Activated naive CD8-positive, alpha-beta T cell (primary cell): ENCODE measurements around the gene ARRB1.

Source experiments
- H3K27ac Mint-ChIP-seq: one replicate; pipeline ENCODE4 v1.8.0; 2021; ENCODE audit warnings: mixed read lengths
- H3K27me3 Mint-ChIP-seq: one replicate; pipeline ENCODE4 v1.8.0; 2021; ENCODE audit warnings: mixed read lengths
- H3K36me3 Mint-ChIP-seq: one replicate; pipeline ENCODE4 v1.8.0; 2021; ENCODE audit warnings: mixed read lengths
- H3K4me1 Mint-ChIP-seq: one replicate; pipeline ENCODE4 v1.8.0; 2021; ENCODE audit warnings: low read depth, mixed read lengths
- H3K4me3 Mint-ChIP-seq: one replicate; pipeline ENCODE4 v1.8.0; 2021; ENCODE audit warnings: mild to moderate bottlenecking, mixed read lengths
- H3K9me3 Mint-ChIP-seq: one replicate; pipeline ENCODE4 v1.8.0; 2021; ENCODE audit warnings: low read depth, mixed read lengths

The ARRB1 gene

DNA sequence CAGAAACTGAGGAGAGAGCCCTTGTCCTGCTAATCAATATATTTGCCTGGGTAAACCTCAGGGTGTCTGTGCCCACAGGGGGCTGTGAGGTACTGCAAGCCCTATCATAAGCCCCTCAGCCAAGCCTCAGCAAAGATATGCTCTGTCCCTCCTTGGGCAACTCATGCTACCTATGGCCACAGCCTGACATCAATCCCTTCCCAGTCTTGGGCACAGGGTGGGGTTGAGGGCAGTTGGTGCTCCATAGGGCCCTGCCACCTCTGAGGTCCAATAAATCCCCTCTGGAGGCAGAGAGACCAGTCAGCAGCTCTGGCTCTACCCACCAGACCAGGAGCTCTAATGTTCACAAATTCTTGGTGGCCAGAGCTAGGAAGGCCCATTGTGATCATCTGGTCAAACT lies 87.1 kb downstream of the ARRB1 start:
- H3K27ac Mint-ChIP-seq, result peak overlapping the region; percentile 41
- no peak overlapping the region for H3K4me3 Mint-ChIP-seq
- H3K9me3 Mint-ChIP-seq, result no peaks in the 10 kb centered on the region
- no peaks in the 10 kb centered on the region for H3K27me3 Mint-ChIP-seq
- peaks cover 3% of the 10 kb centered on the region for H3K36me3 Mint-ChIP-seq
- H3K4me1 Mint-ChIP-seq, result peaks cover 58% of the 10 kb centered on the region

DNA sequence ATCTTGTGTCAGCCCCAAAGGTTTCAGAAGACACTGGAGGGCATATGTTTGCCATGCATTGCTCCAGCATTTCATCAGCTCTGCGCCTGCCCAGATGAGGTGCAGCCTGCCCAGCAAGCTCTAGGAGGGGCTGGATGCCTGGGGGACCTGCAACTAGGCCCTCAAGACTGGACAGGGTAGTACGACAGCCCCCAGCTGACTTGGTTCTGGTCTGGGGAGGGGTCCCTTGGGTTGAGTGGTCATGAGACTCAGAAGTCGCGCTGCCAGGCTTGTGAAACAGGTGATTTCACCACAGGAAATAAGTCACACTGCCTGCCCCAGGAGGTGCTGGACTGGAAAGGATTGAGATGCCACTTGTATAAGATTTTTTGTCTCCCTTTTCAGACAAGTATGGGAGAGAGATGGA lies 87.5 kb downstream of the ARRB1 start:
- Mint-ChIP-seq H3K27ac (peak overlapping the region; percentile 41), H3K27me3 (no peaks in the 10 kb centered on the region), H3K9me3 (no peaks in the 10 kb centered on the region), H3K4me1 (peaks cover 58% of the 10 kb centered on the region), H3K4me3 (no peak overlapping the region), H3K36me3 (peaks cover 3% of the 10 kb centered on the region)

DNA sequence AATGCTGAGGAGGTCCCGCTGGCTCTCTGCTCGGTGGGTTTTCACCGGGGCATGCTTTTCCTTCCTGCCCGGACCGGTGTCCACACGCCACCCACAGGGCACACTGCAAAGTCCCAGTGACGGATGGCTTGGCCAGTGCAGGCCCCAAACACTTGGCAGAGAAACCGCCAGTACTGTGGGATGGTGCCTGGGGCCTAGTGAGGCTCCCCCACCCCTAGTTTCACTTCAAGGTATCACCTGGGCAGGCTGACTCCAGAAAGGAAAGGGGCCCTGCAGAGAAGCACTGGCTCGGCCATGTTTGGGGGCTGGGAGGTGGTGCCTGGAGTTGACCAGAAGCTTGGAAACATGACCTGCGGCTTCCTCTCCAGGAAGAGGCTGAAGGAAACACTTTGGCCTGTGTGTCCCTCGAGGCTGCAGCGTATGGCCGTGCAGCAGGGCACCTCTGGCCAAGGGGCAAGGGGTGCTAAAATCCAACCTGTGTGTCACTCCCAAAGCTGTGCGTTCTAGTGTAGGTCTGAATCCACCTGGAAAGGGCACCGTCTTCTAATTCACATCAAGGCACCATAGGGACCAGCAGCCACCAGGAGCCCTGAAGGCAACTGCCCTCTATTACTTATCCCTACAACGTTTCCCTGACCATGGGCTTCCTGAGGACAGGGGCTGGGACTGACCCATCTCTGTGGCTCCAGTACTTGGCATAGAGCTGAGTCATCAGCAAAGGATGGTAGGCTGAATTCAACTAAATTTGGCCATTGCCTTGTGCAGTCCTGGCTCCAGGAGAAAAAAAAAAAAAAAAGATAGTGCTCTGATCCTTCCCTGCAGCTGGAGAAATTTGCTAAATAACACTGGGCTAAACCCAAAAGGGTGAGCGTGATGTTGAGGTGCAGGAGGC lies 88.3 kb downstream of the ARRB1 start:
- H3K27ac Mint-ChIP-seq, result peak overlapping the region; percentile 41
- H3K4me3 Mint-ChIP-seq, result no peak overlapping the region
- no peaks in the 10 kb centered on the region for H3K9me3 Mint-ChIP-seq
- peaks cover 3% of the 10 kb centered on the region for H3K36me3 Mint-ChIP-seq
- peaks cover 61% of the 10 kb centered on the region for H3K4me1 Mint-ChIP-seq
- no peaks in the 10 kb centered on the region for H3K27me3 Mint-ChIP-seq

DNA sequence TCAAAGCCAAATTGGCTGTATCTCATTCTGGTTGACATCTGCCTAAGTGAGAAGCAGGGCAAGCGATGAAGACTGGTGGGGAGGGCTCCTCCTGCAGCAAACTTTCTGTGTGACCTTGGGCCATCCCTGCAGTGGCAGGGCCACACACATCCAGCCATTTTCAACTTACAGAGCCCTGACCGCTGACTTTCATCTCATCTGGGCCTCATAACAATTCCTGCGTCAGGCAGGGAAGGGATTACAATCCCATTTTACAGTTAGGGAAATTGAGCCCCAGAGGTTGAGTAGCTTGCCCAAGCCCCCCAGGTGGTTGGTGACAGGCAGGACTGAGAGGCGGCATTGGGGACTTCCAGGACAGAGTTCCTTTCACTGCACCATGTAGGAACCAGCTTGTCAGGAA lies 89.0 kb downstream of the ARRB1 start:
- Mint-ChIP-seq H3K27ac (no peak overlapping the region), H3K4me1 (peaks cover 58% of the 10 kb centered on the region), H3K9me3 (no peaks in the 10 kb centered on the region), H3K27me3 (no peaks in the 10 kb centered on the region), H3K4me3 (no peak overlapping the region), H3K36me3 (no peaks in the 10 kb centered on the region)

DNA sequence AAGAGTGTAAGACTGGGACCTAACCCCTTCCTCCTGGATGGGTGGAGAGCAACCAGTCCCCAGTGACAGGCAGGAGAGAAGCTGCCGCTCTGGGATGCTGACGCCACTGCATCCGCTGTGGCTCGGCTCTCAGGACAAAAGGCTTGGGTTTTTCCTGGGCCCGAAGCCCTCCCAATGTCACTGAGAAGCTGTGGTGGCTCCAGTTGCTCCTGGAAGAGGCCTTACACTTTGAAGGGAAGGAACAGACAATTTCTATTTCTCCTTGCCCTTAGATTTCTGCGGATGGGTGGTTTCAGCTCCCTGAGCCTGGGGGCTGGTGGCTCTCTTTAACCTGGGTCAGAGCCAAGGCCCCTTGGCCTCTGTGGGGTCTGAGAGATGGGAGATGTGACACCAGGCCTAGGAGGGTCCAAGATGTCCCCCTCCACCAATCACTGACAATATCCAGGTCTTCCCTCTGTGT lies 89.5 kb downstream of the ARRB1 start:
- H3K27ac Mint-ChIP-seq, result no peak overlapping the region
- H3K4me3 Mint-ChIP-seq, result no peak overlapping the region
- peaks cover 55% of the 10 kb centered on the region for H3K4me1 Mint-ChIP-seq
- no peaks in the 10 kb centered on the region for H3K36me3 Mint-ChIP-seq
- H3K9me3 Mint-ChIP-seq, result no peaks in the 10 kb centered on the region
- no peaks in the 10 kb centered on the region for H3K27me3 Mint-ChIP-seq

DNA sequence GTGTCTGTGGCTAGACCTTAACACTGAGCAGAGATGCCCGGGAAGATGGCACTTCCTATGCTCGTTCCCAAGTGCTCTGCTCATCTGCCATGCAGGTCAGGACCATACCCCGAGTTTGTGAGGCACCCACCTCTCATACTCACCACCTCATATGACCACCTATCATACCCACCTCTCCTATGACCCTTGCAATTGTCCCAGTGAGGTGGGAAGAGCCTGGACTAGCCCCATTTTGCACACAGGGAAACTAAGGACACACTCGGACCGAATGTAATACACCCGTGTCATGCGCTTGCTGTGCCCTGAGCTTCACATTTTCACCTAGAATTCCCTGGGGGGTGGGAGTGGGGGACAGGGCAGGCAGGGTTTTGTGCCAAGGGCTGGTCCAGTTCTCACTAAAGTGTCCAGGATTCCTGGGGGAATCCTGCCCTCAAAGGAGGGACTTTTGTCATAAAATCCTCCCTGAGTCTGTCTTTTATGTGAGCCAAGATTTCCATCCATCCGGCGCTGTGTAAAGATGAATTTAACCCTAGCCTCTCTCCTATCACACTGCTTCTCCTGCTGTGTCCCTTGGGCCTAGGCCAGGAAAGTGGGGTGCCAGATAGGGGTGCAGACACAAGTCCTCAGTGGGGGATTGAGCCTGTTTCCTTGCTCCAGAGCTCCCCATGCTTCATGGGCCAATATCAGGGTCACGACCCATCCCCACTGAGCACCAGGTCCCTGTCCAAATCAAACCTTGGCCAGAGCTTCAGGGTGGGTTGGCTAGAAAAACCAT lies 90.9 kb downstream of the ARRB1 start:
- Mint-ChIP-seq H3K27ac (peak overlapping the region; percentile 81), H3K4me3 (peak overlapping the region; percentile 65), H3K4me1 (peaks cover 55% of the 10 kb centered on the region), H3K9me3 (no peaks in the 10 kb centered on the region), H3K36me3 (no peaks in the 10 kb centered on the region), H3K27me3 (no peaks in the 10 kb centered on the region)

DNA sequence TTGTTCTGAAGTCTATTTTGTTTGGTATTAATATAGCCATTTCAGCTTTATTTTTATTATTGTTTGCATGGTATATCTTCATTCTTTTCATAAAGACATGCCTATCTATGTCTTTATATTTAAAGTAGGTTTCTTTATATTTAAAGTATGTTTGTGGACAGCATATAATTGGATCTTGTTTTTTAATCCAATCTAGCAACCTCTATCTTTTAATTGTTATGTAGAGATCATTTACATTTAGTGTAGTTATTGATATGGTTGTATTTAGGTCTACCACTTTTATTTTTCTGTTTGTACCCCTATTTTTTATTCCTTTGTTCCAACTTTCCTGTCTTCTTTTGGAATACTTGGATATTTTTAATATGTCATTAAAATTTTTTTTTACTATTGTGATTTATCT lies 97.1 kb downstream of the ARRB1 start:
- H3K27ac Mint-ChIP-seq, result no peak overlapping the region
- no peaks in the 10 kb centered on the region for H3K27me3 Mint-ChIP-seq
- H3K4me1 Mint-ChIP-seq, result peaks cover 3% of the 10 kb centered on the region
- H3K36me3 Mint-ChIP-seq, result no peaks in the 10 kb centered on the region
- no peaks in the 10 kb centered on the region for H3K9me3 Mint-ChIP-seq
- H3K4me3 Mint-ChIP-seq, result no peak overlapping the region

DNA sequence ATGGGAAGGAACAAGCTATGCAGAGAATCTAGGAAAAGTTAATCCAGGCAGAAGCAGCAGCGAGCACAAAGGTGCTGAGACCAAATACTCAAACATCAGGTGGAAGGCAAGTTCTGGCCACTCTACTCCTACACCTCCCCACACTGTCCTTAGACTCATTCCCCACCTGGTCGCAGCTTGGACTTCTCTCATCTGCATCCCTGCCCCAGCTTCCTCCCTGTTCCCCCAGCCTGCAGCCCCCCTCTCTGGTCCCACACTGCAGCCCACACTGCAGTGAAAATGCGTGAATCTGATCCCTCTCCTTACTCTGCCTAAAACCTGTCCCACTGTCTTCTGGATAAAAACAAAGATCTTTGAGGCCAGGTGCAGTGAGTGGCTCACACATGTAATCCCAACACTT lies 101.8 kb downstream of the ARRB1 start:
- Mint-ChIP-seq H3K4me3 (no peak overlapping the region), H3K36me3 (no peaks in the 10 kb centered on the region), H3K27ac (no peak overlapping the region), H3K9me3 (no peaks in the 10 kb centered on the region), H3K4me1 (peaks cover 3% of the 10 kb centered on the region), H3K27me3 (no peaks in the 10 kb centered on the region)

DNA sequence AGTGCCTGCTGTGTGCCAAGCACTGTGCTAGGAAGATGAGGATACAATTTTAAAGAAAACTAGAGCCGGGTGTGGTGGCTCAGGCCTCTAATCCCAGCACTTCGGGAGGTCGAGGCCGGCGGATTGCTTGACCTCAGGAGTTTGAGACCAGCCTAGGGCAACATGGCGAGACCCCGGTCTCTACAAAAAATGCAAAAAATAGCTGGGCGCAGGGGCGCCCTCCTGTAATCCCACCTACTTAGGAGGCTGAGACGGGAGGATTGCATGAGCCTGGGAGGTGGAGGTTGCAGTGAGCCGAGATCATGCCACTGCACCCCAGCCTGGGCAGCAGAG lies 102.6 kb downstream of the ARRB1 start:
- Mint-ChIP-seq H3K9me3 (no peaks in the 10 kb centered on the region), H3K4me1 (peaks cover 3% of the 10 kb centered on the region), H3K4me3 (no peak overlapping the region), H3K27ac (no peak overlapping the region), H3K27me3 (no peaks in the 10 kb centered on the region), H3K36me3 (no peaks in the 10 kb centered on the region)

DNA sequence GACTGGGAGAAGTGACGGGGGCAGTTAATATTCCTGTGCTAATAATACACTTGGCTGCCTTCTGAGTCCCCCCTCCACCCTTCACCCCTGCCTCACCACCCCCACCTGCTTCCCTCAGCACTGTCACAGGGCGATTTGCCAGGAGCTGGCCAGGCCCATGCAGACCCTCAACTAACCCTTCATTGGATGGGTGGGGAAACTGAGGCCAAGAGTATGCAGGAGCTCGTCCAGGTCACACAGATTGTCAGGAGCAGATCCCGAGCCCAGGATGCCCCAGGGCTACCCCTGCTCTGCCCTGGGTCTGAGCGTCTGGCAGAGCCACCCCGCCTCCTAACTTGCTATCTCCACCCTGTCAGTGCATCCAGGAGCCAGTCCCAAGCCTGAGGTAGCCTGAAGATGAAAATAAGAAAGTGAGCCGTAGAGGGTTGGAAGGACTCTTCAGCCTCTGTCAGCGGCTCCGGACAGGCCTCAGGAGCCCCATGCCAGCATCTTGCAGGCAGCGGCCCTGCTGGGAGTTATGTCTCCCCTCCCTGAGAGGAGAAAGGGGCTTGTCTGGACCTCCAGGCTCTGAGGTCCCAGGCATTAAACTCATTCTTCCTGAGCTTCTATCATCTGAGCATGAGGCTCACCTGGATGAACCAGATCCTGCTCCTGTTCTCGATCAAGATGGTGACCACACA lies 104.7 kb downstream of the ARRB1 start:
- no peak overlapping the region for H3K4me3 Mint-ChIP-seq
- peaks cover 8% of the 10 kb centered on the region for H3K4me1 Mint-ChIP-seq
- H3K27ac Mint-ChIP-seq, result no peak overlapping the region
- no peaks in the 10 kb centered on the region for H3K9me3 Mint-ChIP-seq
- peaks cover 10% of the 10 kb centered on the region for H3K27me3 Mint-ChIP-seq
- no peaks in the 10 kb centered on the region for H3K36me3 Mint-ChIP-seq

DNA sequence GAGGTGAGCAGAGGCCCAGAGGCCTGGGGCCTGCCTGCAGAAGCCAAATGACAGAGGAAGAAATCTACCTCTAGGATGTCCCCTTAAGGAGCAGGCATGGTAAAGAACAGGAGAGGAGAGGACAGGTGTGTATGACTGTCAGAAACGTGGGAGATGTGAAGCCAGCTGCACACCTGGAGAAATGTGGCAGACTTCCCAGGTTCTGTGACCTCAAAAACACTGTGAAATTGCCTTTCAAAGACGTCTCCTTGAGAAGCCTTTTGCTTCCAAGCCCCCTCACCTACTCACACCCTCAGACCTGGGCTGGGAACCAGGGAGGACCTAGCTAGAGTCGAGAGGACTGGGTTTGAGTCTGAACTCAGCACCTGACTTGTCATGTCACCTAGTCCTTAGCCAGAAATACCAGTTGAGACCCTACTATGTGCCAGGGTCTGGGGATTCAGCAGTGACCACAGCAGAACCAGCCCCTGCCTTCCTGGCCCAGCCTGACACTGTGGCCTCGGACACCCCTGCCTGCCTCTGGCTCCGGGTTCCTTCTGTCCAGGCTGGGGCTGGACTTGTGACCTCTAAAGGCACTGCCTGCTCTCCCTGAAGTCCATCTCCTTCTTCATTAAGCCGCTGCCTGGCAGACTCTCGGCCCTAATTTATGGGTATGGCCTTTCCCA lies 105.3 kb downstream of the ARRB1 start:
- H3K4me1 Mint-ChIP-seq, result peaks cover 8% of the 10 kb centered on the region
- no peaks in the 10 kb centered on the region for H3K36me3 Mint-ChIP-seq
- H3K9me3 Mint-ChIP-seq, result no peaks in the 10 kb centered on the region
- no peak overlapping the region for H3K27ac Mint-ChIP-seq
- H3K4me3 Mint-ChIP-seq, result no peak overlapping the region
- peaks cover 10% of the 10 kb centered on the region for H3K27me3 Mint-ChIP-seq

DNA sequence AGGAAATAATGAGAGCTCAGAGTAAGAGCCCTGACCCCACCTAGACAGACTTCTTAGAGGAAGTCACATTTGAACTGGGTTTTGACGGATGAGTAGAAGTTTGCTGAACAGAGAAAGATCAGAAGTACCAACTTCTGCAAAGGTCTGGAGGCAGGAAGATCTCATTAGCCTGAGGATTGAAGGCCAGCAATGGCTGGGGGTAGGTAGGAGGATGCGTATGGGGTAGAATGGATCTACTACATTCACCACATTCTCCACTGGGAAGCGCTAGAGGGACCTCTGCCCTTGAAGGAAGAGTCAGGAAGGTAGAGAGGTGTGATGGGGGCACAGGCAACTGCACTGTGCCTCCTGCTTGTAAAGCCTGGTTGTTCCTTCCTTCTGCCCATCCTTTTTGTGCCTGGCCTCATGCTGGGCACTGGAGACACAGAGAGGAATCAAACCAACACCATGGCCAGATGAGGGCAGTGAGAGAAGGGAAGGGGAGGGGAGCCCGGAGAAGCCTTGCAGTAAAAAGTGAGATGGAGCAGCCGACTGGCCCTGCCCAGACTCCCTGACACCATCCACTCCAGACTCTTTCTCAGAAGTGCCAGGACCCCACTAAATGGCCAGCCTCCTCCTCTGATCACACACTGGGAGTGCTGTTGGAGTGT lies 106.0 kb downstream of the ARRB1 start:
- Mint-ChIP-seq H3K4me3 (no peak overlapping the region), H3K4me1 (peaks cover 8% of the 10 kb centered on the region), H3K27me3 (peaks cover 10% of the 10 kb centered on the region), H3K36me3 (no peaks in the 10 kb centered on the region), H3K27ac (no peak overlapping the region), H3K9me3 (no peaks in the 10 kb centered on the region)

DNA sequence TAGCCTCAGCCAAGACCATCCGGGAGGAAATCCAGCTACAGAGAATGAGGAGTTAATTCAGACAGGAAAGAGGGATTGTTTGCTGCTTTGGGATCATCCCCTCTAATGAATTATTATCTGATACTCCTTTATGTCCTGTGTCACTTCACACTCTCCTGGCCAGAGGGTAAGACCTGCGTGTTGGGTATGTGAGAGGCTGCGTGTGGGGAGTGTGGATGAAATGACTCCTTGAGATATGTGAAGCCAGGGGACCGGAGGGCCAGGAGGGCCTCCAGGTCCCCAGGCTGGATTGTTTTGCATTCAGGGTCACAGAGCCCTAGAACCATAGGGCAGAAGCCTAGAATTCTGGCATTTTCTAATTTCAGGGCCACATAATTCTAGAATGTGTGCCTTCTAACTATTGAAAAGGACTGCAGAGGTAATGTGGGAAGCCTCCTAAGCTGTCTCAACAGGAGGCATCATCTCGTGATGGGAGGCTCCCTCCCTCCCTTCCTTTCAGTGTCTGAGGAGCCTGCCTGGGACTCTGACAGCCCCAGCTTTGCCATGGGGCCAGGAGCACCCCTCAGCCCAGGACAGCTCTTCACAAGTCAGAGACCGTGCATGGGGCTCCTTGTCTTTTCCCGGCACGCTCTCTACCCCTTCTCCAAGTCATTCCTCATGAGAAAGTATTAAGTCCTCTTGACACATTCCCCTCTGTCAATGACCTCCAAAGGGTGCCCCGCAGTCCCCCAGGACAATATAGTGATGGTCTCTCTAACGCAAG lies 107.2 kb downstream of the ARRB1 start:
- H3K27ac Mint-ChIP-seq, result no peak overlapping the region
- H3K9me3 Mint-ChIP-seq, result no peaks in the 10 kb centered on the region
- peaks cover 12% of the 10 kb centered on the region for H3K27me3 Mint-ChIP-seq
- H3K36me3 Mint-ChIP-seq, result no peaks in the 10 kb centered on the region
- H3K4me1 Mint-ChIP-seq, result peaks cover 13% of the 10 kb centered on the region
- H3K4me3 Mint-ChIP-seq, result no peak overlapping the region
